Neural cell (in vitro differentiated cells): ENCODE measurements around the gene KIAA0753.

Experiments used
- EZH2 ChIP-seq: fragments of 200-600, 300-800 bp; shearing (Covaris generic), sonication (generic); IDR thresholded peaks from 2 replicates; pipeline ENCODE4 v1.6.1; 2014; ENCODE audit warnings: antibody characterized with exemption, low read length, borderline replicate concordance, mild to moderate bottlenecking; ENCODE audit not compliant: insufficient read depth, poor library complexity, severe bottlenecking
- TF ChIP-seq, protein P1 (sequence below): fragments of 450-650 bp; IDR thresholded peaks from 2 replicates; pipeline ENCODE4 v1.5.1; 2014; ENCODE audit warnings: antibody characterized with exemption, mild to moderate bottlenecking, moderate library complexity; ENCODE audit not compliant: poor library complexity, severe bottlenecking
- TF ChIP-seq, protein P2 (sequence below): IDR thresholded peaks from 2 replicates; pipeline ENCODE4 v1.6.1; 2012; ENCODE audit warnings: borderline replicate concordance

DNA sequence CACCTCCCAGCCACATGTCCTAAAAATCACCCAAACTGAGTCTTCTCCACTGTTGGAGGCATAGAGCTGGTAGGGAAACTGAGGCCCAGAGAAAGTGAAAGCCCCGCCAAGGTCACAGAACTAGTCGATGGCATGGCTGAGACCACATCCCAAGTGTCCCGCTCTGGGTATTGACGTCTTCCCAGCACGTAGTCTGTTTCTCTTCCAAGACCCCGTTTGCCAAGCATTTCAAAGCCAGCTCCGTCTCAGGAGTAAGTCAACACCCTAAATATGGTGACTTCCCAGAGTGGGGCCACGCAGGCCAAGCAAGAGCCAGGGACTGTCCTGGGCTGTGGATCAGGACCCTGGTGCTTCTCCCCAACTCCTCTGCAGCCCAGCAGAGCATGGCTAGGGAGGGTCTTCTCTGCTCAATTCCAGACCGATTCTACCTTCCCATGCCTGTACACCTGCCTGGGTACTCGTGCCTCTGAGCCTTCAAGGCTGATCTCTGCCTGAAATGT, 103.9 kb downstream of the KIAA0753 start:
- TF ChIP-seq EZH2, result no peak
- TF ChIP-seq, protein P1, sequence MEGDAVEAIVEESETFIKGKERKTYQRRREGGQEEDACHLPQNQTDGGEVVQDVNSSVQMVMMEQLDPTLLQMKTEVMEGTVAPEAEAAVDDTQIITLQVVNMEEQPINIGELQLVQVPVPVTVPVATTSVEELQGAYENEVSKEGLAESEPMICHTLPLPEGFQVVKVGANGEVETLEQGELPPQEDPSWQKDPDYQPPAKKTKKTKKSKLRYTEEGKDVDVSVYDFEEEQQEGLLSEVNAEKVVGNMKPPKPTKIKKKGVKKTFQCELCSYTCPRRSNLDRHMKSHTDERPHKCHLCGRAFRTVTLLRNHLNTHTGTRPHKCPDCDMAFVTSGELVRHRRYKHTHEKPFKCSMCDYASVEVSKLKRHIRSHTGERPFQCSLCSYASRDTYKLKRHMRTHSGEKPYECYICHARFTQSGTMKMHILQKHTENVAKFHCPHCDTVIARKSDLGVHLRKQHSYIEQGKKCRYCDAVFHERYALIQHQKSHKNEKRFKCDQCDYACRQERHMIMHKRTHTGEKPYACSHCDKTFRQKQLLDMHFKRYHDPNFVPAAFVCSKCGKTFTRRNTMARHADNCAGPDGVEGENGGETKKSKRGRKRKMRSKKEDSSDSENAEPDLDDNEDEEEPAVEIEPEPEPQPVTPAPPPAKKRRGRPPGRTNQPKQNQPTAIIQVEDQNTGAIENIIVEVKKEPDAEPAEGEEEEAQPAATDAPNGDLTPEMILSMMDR, result no peak
- TF ChIP-seq, protein P2, sequence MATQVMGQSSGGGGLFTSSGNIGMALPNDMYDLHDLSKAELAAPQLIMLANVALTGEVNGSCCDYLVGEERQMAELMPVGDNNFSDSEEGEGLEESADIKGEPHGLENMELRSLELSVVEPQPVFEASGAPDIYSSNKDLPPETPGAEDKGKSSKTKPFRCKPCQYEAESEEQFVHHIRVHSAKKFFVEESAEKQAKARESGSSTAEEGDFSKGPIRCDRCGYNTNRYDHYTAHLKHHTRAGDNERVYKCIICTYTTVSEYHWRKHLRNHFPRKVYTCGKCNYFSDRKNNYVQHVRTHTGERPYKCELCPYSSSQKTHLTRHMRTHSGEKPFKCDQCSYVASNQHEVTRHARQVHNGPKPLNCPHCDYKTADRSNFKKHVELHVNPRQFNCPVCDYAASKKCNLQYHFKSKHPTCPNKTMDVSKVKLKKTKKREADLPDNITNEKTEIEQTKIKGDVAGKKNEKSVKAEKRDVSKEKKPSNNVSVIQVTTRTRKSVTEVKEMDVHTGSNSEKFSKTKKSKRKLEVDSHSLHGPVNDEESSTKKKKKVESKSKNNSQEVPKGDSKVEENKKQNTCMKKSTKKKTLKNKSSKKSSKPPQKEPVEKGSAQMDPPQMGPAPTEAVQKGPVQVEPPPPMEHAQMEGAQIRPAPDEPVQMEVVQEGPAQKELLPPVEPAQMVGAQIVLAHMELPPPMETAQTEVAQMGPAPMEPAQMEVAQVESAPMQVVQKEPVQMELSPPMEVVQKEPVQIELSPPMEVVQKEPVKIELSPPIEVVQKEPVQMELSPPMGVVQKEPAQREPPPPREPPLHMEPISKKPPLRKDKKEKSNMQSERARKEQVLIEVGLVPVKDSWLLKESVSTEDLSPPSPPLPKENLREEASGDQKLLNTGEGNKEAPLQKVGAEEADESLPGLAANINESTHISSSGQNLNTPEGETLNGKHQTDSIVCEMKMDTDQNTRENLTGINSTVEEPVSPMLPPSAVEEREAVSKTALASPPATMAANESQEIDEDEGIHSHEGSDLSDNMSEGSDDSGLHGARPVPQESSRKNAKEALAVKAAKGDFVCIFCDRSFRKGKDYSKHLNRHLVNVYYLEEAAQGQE, result no peak
